ENCODE results near the gene OLFML2B. TPM values are rescaled to one million over a fixed set of nuclear protein-coding genes. Genes with fewer than 3 reads are reported as not detected.

Gene OLFML2B
- total and polyA plus RNA-seq, 2 of the 13 experiments (the other 11 are each of a cell fraction or from before 2014, with no cell fraction given): not detected

DNA sequence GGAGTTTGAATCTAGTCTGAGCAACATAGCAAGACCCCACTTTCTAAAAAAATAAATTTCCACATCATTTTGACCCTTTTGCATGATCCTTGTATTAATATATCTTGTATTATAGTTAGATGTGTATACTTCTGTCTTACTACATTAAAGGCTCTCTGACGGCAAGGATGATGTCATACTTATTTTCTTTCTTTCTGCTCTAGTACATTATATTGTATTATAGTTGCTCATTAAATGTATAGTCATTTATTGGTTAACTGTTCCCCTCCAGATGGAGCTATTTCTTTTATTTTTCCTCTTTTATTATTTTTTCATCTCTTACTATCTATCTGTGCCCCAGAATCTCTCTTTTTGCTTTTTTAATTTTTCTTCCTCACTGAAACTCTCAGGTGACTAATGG is 15.0 kb upstream of the OLFML2B start:
- no peaks in the 10 kb centered on the region for H3K79me2 ChIP-seq (ENCODE audit: insufficient read depth, low read length)

DNA sequence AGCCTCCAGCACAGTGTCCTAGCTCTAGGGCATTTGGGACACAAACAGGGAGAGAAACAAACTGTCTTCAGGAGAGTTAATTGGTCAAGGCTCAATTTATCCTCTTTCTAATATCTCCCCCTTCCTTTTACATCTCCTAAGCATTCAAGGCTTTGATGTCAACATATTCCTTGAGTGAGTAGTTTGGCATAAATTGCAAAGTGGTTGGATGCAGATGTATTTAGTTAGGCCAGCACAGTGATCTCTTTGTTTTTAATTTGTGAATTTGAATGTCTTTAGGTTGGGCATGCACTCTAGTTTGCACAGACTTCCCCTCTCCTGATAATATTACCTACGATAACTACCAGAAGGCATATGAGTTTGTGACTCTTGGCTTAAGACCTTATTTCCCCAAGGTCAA is 12.5 kb upstream of the OLFML2B start:
- H3K27me3 ChIP-seq (ENCODE audit: control insufficient read depth in 1 of 2, insufficient read depth in 2 of 2, low read length in 2 of 2): peaks cover 0 to 15% of the 10 kb centered on the region in 2 experiments; a peak in 3 of 5 replicates
- no peaks in the 10 kb centered on the region for H3K36me3 ChIP-seq (replicated peaks in 1 of 2; ENCODE audit: control insufficient read depth in 1 of 2, insufficient read depth in 2 of 2, low read length in 2 of 2)
- no peaks in the 10 kb centered on the region for H3K79me2 ChIP-seq (ENCODE audit: insufficient read depth, low read length)
- ChIA-PET CTCF (ENCODE audit: low intra/inter-chr PET ratio, low total read pairs) (interaction anchor here (1.3 to 2.4 kb wide), 2 partner anchors 240 to 244 kb away, joined by 3 to 23 read pairs; no protein-coding TSS in a partner anchor), POLR2A (no interaction called here)
- in situ Hi-C loops (cut with HindIII; ENCODE audit: extremely low pct_ligation_motif_present, low pct_unique_long_range_greater_than_20kb) (no loop called here), intact Hi-C loops (cut with micrococcal nuclease; ENCODE audit: unreplicated experiment) (no loop called here)
- no peak overlapping the region for H3K4me3 ChIP-seq (replicated peaks in 1 of 3; ENCODE audit: insufficient read depth in 1 of 3, low read depth in 2 of 3, low read length in 3 of 3)
- no peak for ATAC-seq
- no peaks in the 10 kb centered on the region for H4K20me1 ChIP-seq (ENCODE audit: insufficient read depth, low read length)
- BruUV-seq (replicated peaks): no TSS peak
- H3K9ac ChIP-seq (ENCODE audit: insufficient read depth, low read depth, low read length): no peak overlapping the region
- no peaks in the 10 kb centered on the region for H3K9me3 ChIP-seq (ENCODE audit: low read length)
- WGBS (ENCODE audit: low lambda C conversion rate): 94% methylated on average over 1 of the region's 1 CpG
- H2AFZ ChIP-seq (ENCODE audit: low read length): no peak overlapping the region
- no peak for DNase-seq (ENCODE audit: low spot score)
- peaks cover 19% of the 10 kb centered on the region for H3K4me1 ChIP-seq (ENCODE audit: insufficient read depth, low read length)
- H3K27ac ChIP-seq (ENCODE audit: extremely low read length, insufficient read depth, low read length): no peak overlapping the region
- FAIRE-seq: no peak
- H3K4me2 ChIP-seq (ENCODE audit: low read depth, low read length): no peak overlapping the region
- TF ChIP-seq NAIF1 (CRISPR knock-in tag; IDR thresholded peaks at IDR 0.05; ENCODE audit: borderline replicate concordance) (no peak), EEA1 (CRISPR knock-in tag; IDR thresholded peaks at IDR 0.05; ENCODE audit: borderline replicate concordance) (no peak), REST (IDR thresholded peaks at IDR 0.05; ENCODE audit: borderline replicate concordance in 1 of 2, low read depth in 1 of 2, low read length in 2 of 2) (no peak), PRDM10 (CRISPR knock-in tag; IDR thresholded peaks at IDR 0.05; ENCODE audit: low read depth) (no peak), ZNF367 (CRISPR knock-in tag; IDR thresholded peaks at IDR 0.05; ENCODE audit: borderline replicate concordance) (no peak), ZNF703 (CRISPR knock-in tag; IDR thresholded peaks at IDR 0.05; ENCODE audit: borderline replicate concordance) (no peak)
- TF ChIP-seq, protein P1, sequence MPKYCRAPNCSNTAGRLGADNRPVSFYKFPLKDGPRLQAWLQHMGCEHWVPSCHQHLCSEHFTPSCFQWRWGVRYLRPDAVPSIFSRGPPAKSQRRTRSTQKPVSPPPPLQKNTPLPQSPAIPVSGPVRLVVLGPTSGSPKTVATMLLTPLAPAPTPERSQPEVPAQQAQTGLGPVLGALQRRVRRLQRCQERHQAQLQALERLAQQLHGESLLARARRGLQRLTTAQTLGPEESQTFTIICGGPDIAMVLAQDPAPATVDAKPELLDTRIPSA (CRISPR knock-in tag; IDR thresholded peaks at IDR 0.05; ENCODE audit: borderline replicate concordance): no peak

More for the DNA sequence above, 15.0 kb upstream of the OLFML2B start:
- Histone ChIP-seq H3K36me3 (replicated peaks in 1 of 2; ENCODE audit: control insufficient read depth in 1 of 2, insufficient read depth in 2 of 2, low read length in 2 of 2) (no peaks in the 10 kb centered on the region), H4K20me1 (ENCODE audit: insufficient read depth, low read length) (no peaks in the 10 kb centered on the region), H3K4me1 (ENCODE audit: insufficient read depth, low read length) (peaks cover 19% of the 10 kb centered on the region), H3K27me3 (ENCODE audit: control insufficient read depth in 1 of 2, insufficient read depth in 2 of 2, low read length in 2 of 2) (peaks cover 0 to 8% of the 10 kb centered on the region in 2 experiments; a peak in 2 of 5 replicates), H3K4me2 (ENCODE audit: low read depth, low read length) (no peak overlapping the region), H3K9ac (ENCODE audit: insufficient read depth, low read depth, low read length) (no peak overlapping the region), H3K9me3 (ENCODE audit: low read length) (no peaks in the 10 kb centered on the region), H2AFZ (ENCODE audit: low read length) (no peak overlapping the region), H3K4me3 (replicated peaks in 1 of 3; ENCODE audit: insufficient read depth in 1 of 3, low read depth in 2 of 3, low read length in 3 of 3) (no peak overlapping the region), H3K27ac (ENCODE audit: extremely low read length, insufficient read depth, low read length) (no peak overlapping the region)
- 7% methylated on average over 1 of the region's 1 CpG for WGBS (ENCODE audit: low lambda C conversion rate)
- FAIRE-seq: no peak
- BruUV-seq (replicated peaks): no TSS peak
- in situ Hi-C loops (cut with HindIII; ENCODE audit: extremely low pct_ligation_motif_present, low pct_unique_long_range_greater_than_20kb) (no loop called here), intact Hi-C loops (cut with micrococcal nuclease; ENCODE audit: unreplicated experiment) (no loop called here)
- TF ChIP-seq ATF7 (IDR thresholded peaks at IDR 0.05) (peak; percentile 95), ATF7 (CRISPR knock-in tag; IDR thresholded peaks at IDR 0.05) (no peak), ELF1 (CRISPR knock-in tag; IDR thresholded peaks at IDR 0.05) (no peak), CREB1 (IDR thresholded peaks at IDR 0.05) (peak; percentile 8; the same call in 1 of the 2 replicates), CREB1 (CRISPR knock-in tag; IDR thresholded peaks at IDR 0.05) (no peak), GTF2F1 (IDR thresholded peaks at IDR 0.05; ENCODE audit: low read length) (no peak)
- ATAC-seq: no peak
- ChIA-PET POLR2A (no interaction called here), CTCF (ENCODE audit: low intra/inter-chr PET ratio, low total read pairs) (interaction anchor here (2.4 kb wide), 1 partner anchor 246 kb away, joined by 23 read pairs; no protein-coding TSS in a partner anchor)
- no peak for DNase-seq (ENCODE audit: low spot score)
